C4-2B (cell line): ENCODE results near the gene GPR137.

Experiments
- ZFX ChIP-seq: fragments of 450-650 bp; IDR thresholded peaks from 2 replicates; pipeline ENCODE4 v1.6.1; 2017
- TF ChIP-seq, protein P1 (sequence below): fragments of 450-650 bp; conservative IDR thresholded peaks from 2 replicates; pipeline ENCODE4 v1.5.1; 2017; ENCODE audit warnings: mild to moderate bottlenecking

DNA sequence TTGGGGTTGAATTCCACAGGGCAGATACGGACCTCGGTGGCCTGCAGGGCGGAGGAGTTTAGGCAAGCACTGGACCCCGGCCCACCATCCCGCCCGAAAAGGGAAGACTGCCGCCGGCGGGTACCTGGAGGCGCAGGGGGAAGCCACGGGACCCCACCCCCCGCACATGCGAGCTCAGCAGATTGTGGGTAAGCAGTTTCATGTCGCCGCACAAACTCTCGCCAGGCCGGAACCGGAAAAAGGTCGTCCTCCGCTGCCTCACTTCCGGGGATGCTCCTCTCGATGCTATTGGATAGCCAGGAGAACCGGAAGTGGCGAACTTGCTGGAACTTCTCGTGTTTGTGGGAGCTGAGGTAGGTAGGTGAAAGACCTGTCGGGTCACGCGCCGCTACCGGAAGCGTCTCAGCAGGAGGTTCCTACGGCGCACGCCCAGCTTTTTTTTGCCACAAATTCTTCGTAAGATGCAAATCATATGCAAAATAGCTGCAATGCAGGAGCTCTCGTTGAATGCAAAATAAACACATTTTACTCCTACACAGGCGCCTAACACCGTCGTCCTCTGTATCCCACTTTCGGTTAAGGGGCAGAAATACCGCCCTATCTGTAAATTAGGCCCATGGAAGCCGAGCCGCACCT is 31.8 kb downstream of the GPR137 start, which contains the start of gene TRMT112:
- TF ChIP-seq, protein P1, sequence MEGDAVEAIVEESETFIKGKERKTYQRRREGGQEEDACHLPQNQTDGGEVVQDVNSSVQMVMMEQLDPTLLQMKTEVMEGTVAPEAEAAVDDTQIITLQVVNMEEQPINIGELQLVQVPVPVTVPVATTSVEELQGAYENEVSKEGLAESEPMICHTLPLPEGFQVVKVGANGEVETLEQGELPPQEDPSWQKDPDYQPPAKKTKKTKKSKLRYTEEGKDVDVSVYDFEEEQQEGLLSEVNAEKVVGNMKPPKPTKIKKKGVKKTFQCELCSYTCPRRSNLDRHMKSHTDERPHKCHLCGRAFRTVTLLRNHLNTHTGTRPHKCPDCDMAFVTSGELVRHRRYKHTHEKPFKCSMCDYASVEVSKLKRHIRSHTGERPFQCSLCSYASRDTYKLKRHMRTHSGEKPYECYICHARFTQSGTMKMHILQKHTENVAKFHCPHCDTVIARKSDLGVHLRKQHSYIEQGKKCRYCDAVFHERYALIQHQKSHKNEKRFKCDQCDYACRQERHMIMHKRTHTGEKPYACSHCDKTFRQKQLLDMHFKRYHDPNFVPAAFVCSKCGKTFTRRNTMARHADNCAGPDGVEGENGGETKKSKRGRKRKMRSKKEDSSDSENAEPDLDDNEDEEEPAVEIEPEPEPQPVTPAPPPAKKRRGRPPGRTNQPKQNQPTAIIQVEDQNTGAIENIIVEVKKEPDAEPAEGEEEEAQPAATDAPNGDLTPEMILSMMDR: no peak
- TF ChIP-seq ZFX: no peak
